Neural cell (in vitro differentiated cells): ENCODE data around the gene WFIKKN2. TPM values are rescaled to one million over a fixed set of nuclear protein-coding genes. Genes with fewer than 3 reads are reported as not detected.

Experiments
- H2AFZ ChIP-seq: fragments of 200-600, 300-800 bp; sonication (generic), shearing (Covaris generic); 2 replicates; pipeline ENCODE4 v1.6.0; 2014; ENCODE audit warnings: low read depth, mild to moderate bottlenecking, antibody characterized with exemption, low read length, moderate library complexity
- H3F3A ChIP-seq: fragments of 200-600 bp; shearing (Covaris generic); 2 replicates; pipeline ENCODE4 v1.6.1; 2016; ENCODE audit warnings: mild to moderate bottlenecking, moderate library complexity, mixed read lengths, antibody characterized with exemption, low read length; ENCODE audit not compliant: insufficient read depth, poor library complexity, severe bottlenecking
- H3K27ac ChIP-seq: fragments of 200-600, 300-800 bp; sonication (generic), shearing (Covaris generic); 2 replicates; pipeline ENCODE4 v1.5.1; 2014; ENCODE audit warnings: mild to moderate bottlenecking, low read length, moderate library complexity
- H3K27me3 ChIP-seq: fragments of 300-800, 200-600 bp; sonication (generic), shearing (Covaris generic); 2 replicates; pipeline ENCODE4 v1.6.0; 2014; ENCODE audit warnings: mild to moderate bottlenecking, low read depth, low read length, moderate library complexity; ENCODE audit not compliant: insufficient read depth
- H3K36me3 ChIP-seq: fragments of 300-800, 200-600 bp; sonication (generic), shearing (Covaris generic); 2 replicates; pipeline ENCODE4 v1.5.1; 2014; ENCODE audit warnings: mild to moderate bottlenecking, antibody characterized with exemption, low read length, moderate library complexity; ENCODE audit not compliant: insufficient read depth
- H3K4me2 ChIP-seq: fragments of 300-800, 200-600 bp; sonication (generic), shearing (Covaris generic); 2 replicates; pipeline ENCODE4 v1.6.0; 2014; ENCODE audit warnings: mild to moderate bottlenecking, low read length
- H3K4me3 ChIP-seq: fragments of 300-800, 200-600 bp; sonication (generic), shearing (Covaris generic); 2 replicates; pipeline ENCODE4 v1.5.1; 2014; ENCODE audit warnings: mild to moderate bottlenecking, low read length, moderate library complexity
- H3K79me2 ChIP-seq: fragments of 200-600 bp; shearing (Covaris generic); replicated peaks from 2 replicates; pipeline ENCODE4 v1.6.0; 2014; ENCODE audit warnings: mild to moderate bottlenecking, low read length, moderate library complexity; ENCODE audit not compliant: insufficient read depth
- H3K9ac ChIP-seq: fragments of 300-800, 200-600 bp; sonication (generic), shearing (Covaris generic); 2 replicates; pipeline ENCODE4 v1.6.1; 2016; ENCODE audit warnings: mild to moderate bottlenecking, low read length, mixed read lengths
- H3K9me2 ChIP-seq: fragments of 200-600 bp; shearing (Covaris generic); 2 replicates; pipeline ENCODE4 v1.6.1; 2016; ENCODE audit warnings: mild to moderate bottlenecking, low read length, mixed read lengths; ENCODE audit not compliant: insufficient read depth
- H3K9me3 ChIP-seq: fragments of 200-600, 300-800 bp; sonication (generic), shearing (Covaris generic); 2 replicates; pipeline ENCODE4 v1.6.1; 2016; ENCODE audit warnings: mild to moderate bottlenecking, mixed run types, low read length, moderate library complexity, mixed read lengths
- H4K20me1 ChIP-seq: fragments of 200-600 bp; shearing (Covaris generic); 2 replicates; pipeline ENCODE4 v1.6.1; 2016; ENCODE audit warnings: mild to moderate bottlenecking, mixed run types; ENCODE audit not compliant: insufficient read depth
- EP300 ChIP-seq: fragments of 450-650 bp; conservative IDR thresholded peaks from 2 replicates; pipeline ENCODE4 v1.6.1; 2014; ENCODE audit warnings: antibody characterized with exemption, mild to moderate bottlenecking, moderate library complexity; ENCODE audit not compliant: poor library complexity, severe bottlenecking
- EZH2 ChIP-seq: fragments of 200-600, 300-800 bp; shearing (Covaris generic), sonication (generic); IDR thresholded peaks from 2 replicates; pipeline ENCODE4 v1.6.1; 2014; ENCODE audit warnings: antibody characterized with exemption, low read length, borderline replicate concordance, mild to moderate bottlenecking; ENCODE audit not compliant: insufficient read depth, poor library complexity, severe bottlenecking
- MXI1 ChIP-seq: fragments of 450-650 bp; conservative IDR thresholded peaks from 2 replicates; pipeline ENCODE4 v1.6.1; 2014; ENCODE audit warnings: antibody characterized with exemption, mild to moderate bottlenecking; ENCODE audit not compliant: poor library complexity, severe bottlenecking
- POLR2AphosphoS5 ChIP-seq: IDR thresholded peaks from 2 replicates; pipeline ENCODE4 v1.6.1; 2012
- RAD21 ChIP-seq: fragments of 450-650 bp; conservative IDR thresholded peaks from 2 replicates; pipeline ENCODE4 v1.6.1; 2014; ENCODE audit warnings: antibody characterized with exemption, mild to moderate bottlenecking, moderate library complexity
- SMC3 ChIP-seq: fragments of 450-650 bp; conservative IDR thresholded peaks from 2 replicates; pipeline ENCODE4 v1.6.1; 2014; ENCODE audit warnings: antibody characterized with exemption, mild to moderate bottlenecking, moderate library complexity; ENCODE audit not compliant: poor library complexity
- TAF1 ChIP-seq: IDR thresholded peaks from 2 replicates; pipeline ENCODE4 v1.6.1; 2012; ENCODE audit warnings: low read depth
- polyA minus RNA-seq: library from RNA; depleted of rRNA, polyadenylated mRNA; stranded (reverse); fragments of >200 nt; gene quantifications from 2 replicates; pipeline ENCODE4 v1.2.3, GENCODE V29; 2014
- polyA plus RNA-seq: library from polyadenylated mRNA; depleted of rRNA; stranded (reverse); fragments of >200 nt; gene quantifications from 2 replicates; pipeline ENCODE4 v1.2.3, GENCODE V29; 2014
- TF ChIP-seq, protein P1 (sequence below): IDR thresholded peaks from 2 replicates; pipeline ENCODE4 v1.6.1; 2012; ENCODE audit warnings: borderline replicate concordance
- TF ChIP-seq, protein P2 (sequence below): fragments of 450-650 bp; IDR thresholded peaks from 2 replicates; pipeline ENCODE4 v1.5.1; 2014; ENCODE audit warnings: antibody characterized with exemption, mild to moderate bottlenecking, moderate library complexity; ENCODE audit not compliant: poor library complexity, severe bottlenecking

The WFIKKN2 gene, protein sequence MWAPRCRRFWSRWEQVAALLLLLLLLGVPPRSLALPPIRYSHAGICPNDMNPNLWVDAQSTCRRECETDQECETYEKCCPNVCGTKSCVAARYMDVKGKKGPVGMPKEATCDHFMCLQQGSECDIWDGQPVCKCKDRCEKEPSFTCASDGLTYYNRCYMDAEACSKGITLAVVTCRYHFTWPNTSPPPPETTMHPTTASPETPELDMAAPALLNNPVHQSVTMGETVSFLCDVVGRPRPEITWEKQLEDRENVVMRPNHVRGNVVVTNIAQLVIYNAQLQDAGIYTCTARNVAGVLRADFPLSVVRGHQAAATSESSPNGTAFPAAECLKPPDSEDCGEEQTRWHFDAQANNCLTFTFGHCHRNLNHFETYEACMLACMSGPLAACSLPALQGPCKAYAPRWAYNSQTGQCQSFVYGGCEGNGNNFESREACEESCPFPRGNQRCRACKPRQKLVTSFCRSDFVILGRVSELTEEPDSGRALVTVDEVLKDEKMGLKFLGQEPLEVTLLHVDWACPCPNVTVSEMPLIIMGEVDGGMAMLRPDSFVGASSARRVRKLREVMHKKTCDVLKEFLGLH
- polyA plus RNA-seq (not detected in 2 replicates), polyA minus RNA-seq (not detected in 2 replicates)

DNA sequence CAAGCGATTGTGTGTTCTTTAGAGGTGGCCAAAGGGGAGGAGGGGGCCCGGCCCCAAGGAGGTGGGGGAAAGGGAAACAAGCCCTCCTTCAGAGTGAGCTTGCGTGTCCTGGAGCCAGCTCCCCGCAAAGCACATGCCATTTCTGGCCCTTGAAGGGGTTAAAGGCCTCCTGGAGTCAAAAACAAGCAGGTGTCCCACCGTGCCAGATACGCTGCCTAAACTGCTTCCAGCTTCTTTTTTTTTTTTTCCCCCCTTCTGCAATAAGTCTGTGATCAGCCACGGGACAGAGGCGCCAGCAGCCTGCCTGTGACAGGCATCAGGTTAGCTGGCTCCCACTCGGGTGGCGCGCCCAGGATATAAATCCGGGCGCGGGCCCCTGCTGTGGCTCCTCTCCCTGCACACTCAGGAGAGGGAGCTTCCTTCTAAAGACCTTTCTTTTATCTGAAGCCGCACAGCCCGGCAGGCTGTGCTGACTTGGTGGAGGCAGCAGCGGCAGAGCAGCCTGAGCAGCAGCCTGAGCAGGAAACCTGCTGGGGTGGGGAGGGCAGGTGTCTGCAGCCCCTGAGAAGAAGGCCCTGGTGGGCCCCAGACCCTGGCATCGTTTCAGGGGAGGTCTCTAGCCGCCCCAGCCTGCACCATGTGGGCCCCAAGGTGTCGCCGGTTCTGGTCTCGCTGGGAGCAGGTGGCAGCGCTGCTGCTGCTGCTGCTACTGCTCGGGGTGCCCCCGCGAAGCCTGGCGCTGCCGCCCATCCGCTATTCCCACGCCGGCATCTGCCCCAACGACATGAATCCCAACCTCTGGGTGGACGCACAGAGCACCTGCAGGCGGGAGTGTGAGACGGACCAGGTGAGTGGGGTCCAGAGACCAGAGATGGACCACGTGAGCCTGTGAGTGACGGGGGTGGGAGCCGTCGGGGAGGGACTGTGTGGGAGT is at the start of gene WFIKKN2:
TSS of gene WFIKKN2 (plus strand) at position 286 of the 934 bp plus-strand sequence. CDS start at position 638, 352 bp downstream.
- H3K9ac ChIP-seq = no peak within 1 kb of the TSS
- H3K4me3 ChIP-seq = no peak within 1 kb of the TSS
- no peak within 1 kb of the TSS for H3K4me2 ChIP-seq
- H2AFZ ChIP-seq = no peak within 1 kb of the TSS
- TF ChIP-seq, protein P1, sequence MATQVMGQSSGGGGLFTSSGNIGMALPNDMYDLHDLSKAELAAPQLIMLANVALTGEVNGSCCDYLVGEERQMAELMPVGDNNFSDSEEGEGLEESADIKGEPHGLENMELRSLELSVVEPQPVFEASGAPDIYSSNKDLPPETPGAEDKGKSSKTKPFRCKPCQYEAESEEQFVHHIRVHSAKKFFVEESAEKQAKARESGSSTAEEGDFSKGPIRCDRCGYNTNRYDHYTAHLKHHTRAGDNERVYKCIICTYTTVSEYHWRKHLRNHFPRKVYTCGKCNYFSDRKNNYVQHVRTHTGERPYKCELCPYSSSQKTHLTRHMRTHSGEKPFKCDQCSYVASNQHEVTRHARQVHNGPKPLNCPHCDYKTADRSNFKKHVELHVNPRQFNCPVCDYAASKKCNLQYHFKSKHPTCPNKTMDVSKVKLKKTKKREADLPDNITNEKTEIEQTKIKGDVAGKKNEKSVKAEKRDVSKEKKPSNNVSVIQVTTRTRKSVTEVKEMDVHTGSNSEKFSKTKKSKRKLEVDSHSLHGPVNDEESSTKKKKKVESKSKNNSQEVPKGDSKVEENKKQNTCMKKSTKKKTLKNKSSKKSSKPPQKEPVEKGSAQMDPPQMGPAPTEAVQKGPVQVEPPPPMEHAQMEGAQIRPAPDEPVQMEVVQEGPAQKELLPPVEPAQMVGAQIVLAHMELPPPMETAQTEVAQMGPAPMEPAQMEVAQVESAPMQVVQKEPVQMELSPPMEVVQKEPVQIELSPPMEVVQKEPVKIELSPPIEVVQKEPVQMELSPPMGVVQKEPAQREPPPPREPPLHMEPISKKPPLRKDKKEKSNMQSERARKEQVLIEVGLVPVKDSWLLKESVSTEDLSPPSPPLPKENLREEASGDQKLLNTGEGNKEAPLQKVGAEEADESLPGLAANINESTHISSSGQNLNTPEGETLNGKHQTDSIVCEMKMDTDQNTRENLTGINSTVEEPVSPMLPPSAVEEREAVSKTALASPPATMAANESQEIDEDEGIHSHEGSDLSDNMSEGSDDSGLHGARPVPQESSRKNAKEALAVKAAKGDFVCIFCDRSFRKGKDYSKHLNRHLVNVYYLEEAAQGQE = no peak
- TF ChIP-seq TAF1 (no peak), MXI1 (no peak), SMC3 (no peak), RAD21 (no peak), EZH2 (no peak), EP300 (no peak), POLR2AphosphoS5 (no peak)
- TF ChIP-seq, protein P2, sequence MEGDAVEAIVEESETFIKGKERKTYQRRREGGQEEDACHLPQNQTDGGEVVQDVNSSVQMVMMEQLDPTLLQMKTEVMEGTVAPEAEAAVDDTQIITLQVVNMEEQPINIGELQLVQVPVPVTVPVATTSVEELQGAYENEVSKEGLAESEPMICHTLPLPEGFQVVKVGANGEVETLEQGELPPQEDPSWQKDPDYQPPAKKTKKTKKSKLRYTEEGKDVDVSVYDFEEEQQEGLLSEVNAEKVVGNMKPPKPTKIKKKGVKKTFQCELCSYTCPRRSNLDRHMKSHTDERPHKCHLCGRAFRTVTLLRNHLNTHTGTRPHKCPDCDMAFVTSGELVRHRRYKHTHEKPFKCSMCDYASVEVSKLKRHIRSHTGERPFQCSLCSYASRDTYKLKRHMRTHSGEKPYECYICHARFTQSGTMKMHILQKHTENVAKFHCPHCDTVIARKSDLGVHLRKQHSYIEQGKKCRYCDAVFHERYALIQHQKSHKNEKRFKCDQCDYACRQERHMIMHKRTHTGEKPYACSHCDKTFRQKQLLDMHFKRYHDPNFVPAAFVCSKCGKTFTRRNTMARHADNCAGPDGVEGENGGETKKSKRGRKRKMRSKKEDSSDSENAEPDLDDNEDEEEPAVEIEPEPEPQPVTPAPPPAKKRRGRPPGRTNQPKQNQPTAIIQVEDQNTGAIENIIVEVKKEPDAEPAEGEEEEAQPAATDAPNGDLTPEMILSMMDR = no peak
- no peaks in the 10 kb centered on the region for H3K27me3 ChIP-seq
- no peaks in the 10 kb centered on the region for H3F3A ChIP-seq
- H3K36me3 ChIP-seq = no peaks in the 10 kb centered on the region
- H3K9me2 ChIP-seq = no peaks in the 10 kb centered on the region
- H3K79me2 ChIP-seq = no peaks in the 10 kb centered on the region
- no peaks in the 10 kb centered on the region for H4K20me1 ChIP-seq
- no peak within 1 kb of the TSS for H3K27ac ChIP-seq
- H3K9me3 ChIP-seq = no peaks in the 10 kb centered on the region

DNA sequence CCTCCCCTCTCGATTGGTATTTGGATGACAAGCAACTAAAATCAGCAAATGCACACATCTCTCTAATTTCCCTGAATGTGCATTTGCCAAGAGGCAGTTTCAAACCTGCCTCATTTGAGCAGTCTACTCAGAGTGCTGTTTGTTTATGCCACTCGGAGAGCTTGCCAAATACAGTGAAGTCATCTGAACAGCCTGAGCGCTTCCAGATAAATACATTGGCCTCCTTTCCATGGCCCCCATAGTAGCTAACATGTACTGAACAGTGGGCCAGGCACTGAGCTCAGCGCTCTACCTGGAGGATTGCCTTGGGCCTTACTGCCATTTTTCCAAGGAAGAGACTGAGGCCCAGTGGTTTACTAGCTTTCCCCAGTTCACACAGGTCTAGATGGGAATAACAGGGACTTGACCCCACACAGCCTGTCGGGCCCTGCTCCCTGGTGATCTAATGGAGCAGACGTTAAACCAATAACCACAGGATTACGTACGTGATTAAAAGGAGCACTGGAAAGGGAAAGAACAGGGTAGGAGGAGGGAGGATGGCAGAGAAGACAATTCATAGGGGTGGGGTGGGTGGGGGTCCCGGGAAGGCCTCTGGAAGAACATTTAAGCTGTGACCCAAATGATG is 49.3 kb upstream of the WFIKKN2 start:
- H2AFZ ChIP-seq = no peak overlapping the region
- H3K4me3 ChIP-seq = no peak overlapping the region
- no peak overlapping the region for H3K4me2 ChIP-seq
- H4K20me1 ChIP-seq = no peaks in the 10 kb centered on the region
- H3K9ac ChIP-seq = no peak overlapping the region
- no peaks in the 10 kb centered on the region for H3F3A ChIP-seq
- no peaks in the 10 kb centered on the region for H3K27me3 ChIP-seq
- H3K36me3 ChIP-seq = no peaks in the 10 kb centered on the region
- no peak for TF ChIP-seq EZH2
- TF ChIP-seq, protein P1 = no peak
- TF ChIP-seq EP300 = no peak
- TF ChIP-seq, protein P2 = no peak
- no peak for TF ChIP-seq RAD21
- TF ChIP-seq SMC3 = no peak
- no peak for TF ChIP-seq TAF1
- no peak for TF ChIP-seq MXI1
- no peak for TF ChIP-seq POLR2AphosphoS5
- no peak overlapping the region for H3K27ac ChIP-seq
- H3K9me3 ChIP-seq = no peaks in the 10 kb centered on the region
- H3K79me2 ChIP-seq = no peaks in the 10 kb centered on the region
- H3K9me2 ChIP-seq = no peaks in the 10 kb centered on the region
